GM19240 (cell line): ENCODE results near the gene TAF11L4.
"Not testable (repeated sequence)": the region's sequence is repeated elsewhere in the genome, so short reads cannot be mapped to it uniquely, and the experiment has no call there.

ENCODE experiments used
- DNase-seq: peaks from one replicate; pipeline ENCODE4 v3.0.0; 2011; ENCODE audit warnings: low spot score; ENCODE audit not compliant: insufficient read length

Gene TAF11L4

GRCh38 chr5:17521501-17521900 lies at the start of gene TAF11L4:
TSS of gene TAF11L4 (plus strand) at chr5:17521801.
- not testable (repeated sequence) for DNase-seq

DNA sequence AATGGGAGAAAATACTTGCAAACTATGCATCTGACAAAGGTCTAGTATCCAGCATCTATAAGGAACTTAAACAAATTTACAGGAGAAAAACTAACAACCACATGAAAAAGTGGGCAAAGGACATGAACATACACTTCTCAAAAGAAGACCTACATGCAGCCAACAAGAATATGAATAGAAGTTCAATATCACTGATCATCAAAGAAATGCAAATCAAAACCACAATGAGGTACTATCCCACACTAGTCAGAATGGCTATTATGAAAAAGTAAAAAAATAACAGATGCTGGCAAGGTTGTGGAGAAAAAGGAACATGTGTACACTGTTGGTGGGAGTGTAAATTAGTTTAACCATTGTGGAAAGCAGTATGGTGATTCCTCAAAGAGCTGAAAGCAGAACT lies 46.5 kb upstream of the TAF11L4 start:
- not testable (repeated sequence) for DNase-seq

DNA sequence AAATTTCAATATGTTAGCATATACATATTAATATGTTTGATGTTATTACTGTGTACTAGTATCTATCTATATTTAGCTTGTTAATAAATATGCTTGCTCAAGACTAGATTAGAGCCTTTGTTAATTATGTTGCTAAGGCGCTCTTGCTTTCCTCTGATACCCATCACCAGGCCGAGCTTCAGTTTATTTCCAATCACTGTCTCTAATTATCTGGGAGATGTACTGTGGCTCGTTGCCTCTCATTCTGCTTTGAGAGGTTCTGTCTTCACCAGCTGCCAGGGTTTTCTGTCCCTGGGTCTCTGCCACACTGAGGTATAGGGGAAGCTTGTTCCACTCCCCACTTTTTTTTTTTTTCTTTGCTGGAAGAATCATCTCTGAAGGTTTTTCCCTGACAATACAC lies 44.6 kb upstream of the TAF11L4 start:
- DNase-seq, result no peak

- no peak for DNase-seq
These were observed 43.9 kb upstream of the TAF11L4 start for GRCh38 chr5:17477573-17478265.

DNA sequence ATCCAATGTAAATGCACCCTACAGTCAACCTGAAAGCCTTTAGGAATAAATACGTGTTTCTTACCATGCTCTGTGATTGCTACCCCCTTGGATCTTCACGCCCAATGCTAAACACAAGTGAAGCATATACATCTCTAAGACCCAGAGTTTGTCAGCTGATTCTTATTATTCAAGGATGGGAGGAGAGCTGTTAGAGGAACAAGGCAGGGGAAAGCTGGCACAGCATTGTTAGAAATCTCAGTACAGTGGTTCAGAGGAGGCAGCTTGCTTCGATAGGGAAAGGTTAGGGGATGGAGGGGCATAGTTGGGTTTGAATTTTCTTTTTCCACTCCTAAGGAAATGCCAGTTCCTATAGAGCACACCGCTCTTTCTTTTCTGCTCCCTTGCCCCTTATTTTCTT lies 40.2 kb upstream of the TAF11L4 start:
- DNase-seq, result no peak

GRCh38 chr5:17482790-17483189 lies 38.8 kb upstream of the TAF11L4 start:
- DNase-seq, result no peak

- DNase-seq, result not testable (repeated sequence)
These were observed 35.0 kb upstream of the TAF11L4 start for GRCh38 chr5:17486464-17487173.

DNA sequence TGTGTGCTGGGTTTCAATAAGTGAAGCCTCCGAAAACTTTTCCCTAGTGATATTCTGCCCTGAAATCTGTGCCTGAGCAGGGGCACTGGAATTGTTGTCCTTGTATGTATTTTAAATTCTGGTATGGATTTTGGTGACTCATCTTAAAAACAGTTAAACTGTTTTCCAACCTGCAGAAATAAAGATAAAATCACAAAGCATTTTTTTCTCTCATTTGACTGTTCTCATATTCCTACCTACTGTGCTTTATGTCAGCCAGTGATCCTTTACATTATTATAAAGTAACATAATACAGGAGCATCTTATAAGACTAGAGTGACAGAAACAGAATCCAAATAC lies 34.5 kb upstream of the TAF11L4 start:
- no peak for DNase-seq

- not testable (repeated sequence) for DNase-seq
These were observed 30.3 kb upstream of the TAF11L4 start for GRCh38 chr5:17491257-17491656.

DNA sequence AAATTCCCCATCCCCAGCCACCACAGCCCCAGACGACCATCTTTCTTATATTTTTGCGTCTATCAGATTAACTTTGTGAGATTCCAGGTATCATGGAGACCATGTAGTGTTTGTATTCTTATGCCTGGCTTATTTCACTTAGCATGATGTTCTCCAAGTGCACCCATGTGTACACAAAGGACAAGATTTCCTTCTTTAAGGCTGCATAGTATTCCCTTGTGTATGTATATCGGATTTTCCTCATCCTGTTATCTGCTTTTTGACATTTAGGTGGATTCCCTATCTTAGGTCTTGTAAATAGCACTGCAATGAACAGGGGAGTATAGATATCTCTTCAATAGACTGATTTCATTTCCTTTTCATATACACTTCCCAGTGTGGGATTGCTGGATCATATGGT lies 28.8 kb upstream of the TAF11L4 start:
- no peak for DNase-seq

DNA sequence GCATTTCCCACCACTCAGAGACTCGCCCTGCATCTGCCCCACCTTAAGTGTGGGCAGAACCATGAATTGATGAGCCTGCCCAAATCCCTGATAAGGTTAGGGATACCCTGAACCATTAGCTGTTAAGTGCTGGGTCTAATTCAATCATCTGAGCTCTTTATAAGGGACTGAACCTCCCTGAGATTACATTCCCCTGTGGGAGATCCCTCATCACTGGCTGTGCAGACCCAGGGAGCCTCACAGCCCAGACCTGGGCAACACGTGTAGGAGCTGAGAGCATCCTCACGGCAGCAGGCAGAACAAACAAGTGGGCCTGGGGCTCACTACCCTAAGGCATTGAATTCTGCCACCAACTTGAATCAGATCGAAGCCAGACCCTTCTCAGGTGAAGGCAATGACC lies 24.2 kb upstream of the TAF11L4 start:
- no peak for DNase-seq

GRCh38 chr5:17497931-17498330 lies 23.7 kb upstream of the TAF11L4 start, which contains the start of gene TAF11L2:
TSS of gene TAF11L2 (plus strand) at chr5:17498231.
- not testable (repeated sequence) for DNase-seq

DNA sequence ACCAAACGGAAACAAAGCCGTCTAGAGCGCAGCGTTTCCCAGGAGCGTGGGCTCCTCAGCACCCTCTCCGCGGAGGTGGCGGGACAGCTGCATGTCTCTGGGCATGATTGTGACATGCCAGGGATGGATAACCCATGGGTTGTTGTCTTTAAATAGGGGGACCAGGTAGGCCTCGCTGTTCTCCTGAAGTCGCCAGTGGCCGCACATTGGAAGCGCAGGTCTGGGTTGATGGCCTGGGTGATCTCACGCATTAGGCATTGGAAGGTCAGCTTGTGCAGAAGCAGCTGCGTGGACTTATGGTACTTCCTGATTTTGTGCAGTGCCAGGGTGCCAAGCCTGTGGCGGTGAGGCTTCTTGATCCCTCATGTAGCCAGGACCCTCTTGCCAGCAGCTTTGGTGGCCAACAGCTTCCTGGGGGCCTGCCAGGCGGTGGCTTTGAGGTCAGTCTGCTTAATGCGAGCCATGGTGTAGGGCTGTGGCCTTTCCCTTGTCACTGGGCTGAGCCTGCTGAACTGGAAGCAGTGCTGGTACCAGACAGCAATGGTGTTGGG lies 9.8 kb upstream of the TAF11L4 start:
- DNase-seq, result no peak

DNA sequence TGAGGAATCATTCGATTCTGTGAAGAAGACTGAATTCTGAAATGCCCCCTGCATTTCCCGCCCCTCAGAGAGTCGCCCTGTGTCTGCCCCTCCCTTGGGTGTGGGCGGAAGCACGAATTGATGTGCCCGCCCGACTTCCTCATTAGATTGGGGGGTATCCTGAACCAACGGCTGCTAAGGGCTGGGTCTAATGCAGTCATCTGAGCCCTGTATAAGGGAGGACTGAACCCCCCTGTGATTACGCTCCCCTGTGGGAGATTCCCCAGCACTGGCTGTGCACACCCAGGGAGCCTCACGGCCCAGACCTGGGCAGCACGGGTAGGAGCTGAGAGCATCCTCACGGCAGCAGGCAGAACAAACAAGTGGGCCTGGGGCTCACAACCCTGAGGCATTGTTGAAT lies 4.1 kb upstream of the TAF11L4 start:
- DNase-seq, result not testable (repeated sequence)

GRCh38 chr5:17518067-17518466 lies 3.5 kb upstream of the TAF11L4 start, which contains the start of gene TAF11L3:
TSS of gene TAF11L3 (plus strand) at chr5:17518367.
- DNase-seq, result not testable (repeated sequence)

- DNase-seq, result not testable (repeated sequence)
These were observed 2.1 kb upstream of the TAF11L4 start for GRCh38 chr5:17519508-17519907.

DNA sequence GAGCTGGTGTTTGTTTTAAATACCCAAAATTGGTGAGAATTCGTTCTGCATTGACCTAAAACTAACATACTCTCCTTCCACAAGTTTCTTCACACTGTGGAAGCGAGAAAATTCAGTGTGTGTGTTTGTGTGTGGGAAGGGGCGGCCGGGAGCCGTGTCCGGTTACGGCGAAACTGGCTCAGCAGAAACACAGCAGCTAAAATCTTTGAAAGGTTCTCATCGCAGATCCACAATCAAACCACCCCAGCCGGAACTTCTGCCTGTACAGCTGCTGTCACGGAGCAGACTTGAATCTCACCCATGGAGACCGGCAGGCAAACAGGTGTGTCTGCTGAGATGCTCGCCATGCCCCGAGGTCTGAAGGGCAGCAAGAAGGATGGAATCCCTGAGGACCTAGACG lies 3.3 kb downstream of the TAF11L4 start, which contains the start of gene TAF11L5:
Gene TAF11L5, plus strand, starts transcription at position 301 of the 400 bp plus-strand sequence.
- not testable (repeated sequence) for DNase-seq

GRCh38 chr5:17526504-17526903 lies 4.9 kb downstream of the TAF11L4 start:
- DNase-seq, result not testable (repeated sequence)

GRCh38 chr5:17528369-17528768 lies 6.8 kb downstream of the TAF11L4 start, which contains the start of gene TAF11L6:
TSS of gene TAF11L6 (plus strand) at chr5:17528669.
- DNase-seq, result not testable (repeated sequence)
